Urinary bladder (tissue), 4 donors: ENCODE results near the gene TBC1D3L. TPM values are rescaled to one million over a fixed set of nuclear protein-coding genes. Genes with fewer than 3 reads are reported as not detected.
"Not testable (repeated sequence)": the region's sequence is repeated elsewhere in the genome, so short reads cannot be mapped to it uniquely, and the experiment has no call there.

Experiments used
- DNase-seq: peaks from one replicate; pipeline ENCODE4 v3.0.0-alpha.2; 2015; ENCODE audit errors: extremely low spot score
- H3K27ac ChIP-seq: one replicate; pipeline ENCODE4 v1.5.1; 2013; ENCODE audit warnings: low read depth, mild to moderate bottlenecking, moderate library complexity
- H3K36me3 ChIP-seq: one replicate; pipeline ENCODE4 v1.6.1; 2013; ENCODE audit warnings: mild to moderate bottlenecking, moderate library complexity; ENCODE audit not compliant: insufficient read depth
- H3K4me1 ChIP-seq: one replicate; pipeline ENCODE4 v1.6.1; 2013; ENCODE audit warnings: mild to moderate bottlenecking, moderate library complexity; ENCODE audit not compliant: insufficient read depth
- H3K4me3 ChIP-seq: one replicate; pipeline ENCODE4 v1.5.1; 2013; ENCODE audit warnings: low read depth, low read length
- WGBS: extraction: QIAGEN DNeasy Blood & Tissue Kit; methylation state at CpG from one replicate; pipeline ENCODE4 v1.1.7; 2013; 5-methylcytosine and 5-hydroxymethylcytosine counted together
- polyA plus RNA-seq: library from polyadenylated mRNA; stranded (reverse); fragments of 200-250 nt; gene quantifications from one replicate; pipeline ENCODE4 v1.2.3, GENCODE V29; 2013
- small RNA-seq: library from RNA; depleted of rRNA; stranded (forward); fragments of <200 nt; gene quantifications from one replicate; pipeline ENCODE3, GENCODE V24; 2014
- total RNA-seq: library from RNA; depleted of rRNA; stranded (reverse); fragments of >200 nt; gene quantifications from one replicate; pipeline ENCODE4 v1.2.3, GENCODE V29; 2014
- donor health status: healthy with polysubstance abuse.
- donor health status: healthy.

TBC1D3L gene
- total RNA-seq, result 3.9 TPM
- polyA plus RNA-seq, result 5.7 TPM

- DNase-seq, H3K4me3 ChIP-seq, H3K36me3 ChIP-seq, H3K4me1 ChIP-seq, H3K27ac ChIP-seq: not testable (repeated sequence)
- no CpG with 5 or more reads among the region's 11 CpGs for WGBS
These were observed at the start of gene TBC1D3L for GRCh38 chr17:37988960-37989359. Gene TBC1D3L, minus strand, starts transcription at chr17:37989060. Its CDS starts 1,540 bp downstream, at chr17:37987520.

GRCh38 chr17:38003676-38004075, 14.8 kb upstream of the TBC1D3L start, which contains the start of gene TBC1D3D:
Gene TBC1D3D, plus strand, starts transcription at chr17:38003976. Its CDS starts 1,585 bp downstream, at chr17:38005561.
- H3K27ac ChIP-seq, H3K4me1 ChIP-seq, H3K36me3 ChIP-seq, DNase-seq, H3K4me3 ChIP-seq: not testable (repeated sequence)
- no CpG with 5 or more reads among the region's 11 CpGs for WGBS

Small RNA genes within 50 kb of the gene (small RNA-seq; reads per million reads assigned to genes)
- not detected for gene RF00001

Other genes with a start within 250 kb of the TBC1D3L start
- 0.74 TPM for gene HNF1B, start 244.0 kb downstream of the TBC1D3L start, total RNA-seq
- 1.5 TPM for gene HNF1B, start 244.0 kb downstream of the TBC1D3L start, polyA plus RNA-seq
- gene TBC1D3K, start 64.6 kb downstream of the TBC1D3L start, total RNA-seq, result not detected
- not detected for gene TBC1D3K, start 64.6 kb downstream of the TBC1D3L start, polyA plus RNA-seq
- gene TBC1D3D, start 14.9 kb upstream of the TBC1D3L start, total RNA-seq, result 3.0 TPM
- 2.0 TPM for gene TBC1D3D, start 14.9 kb upstream of the TBC1D3L start, polyA plus RNA-seq
- gene TBC1D3C, start 79.6 kb upstream of the TBC1D3L start, total RNA-seq, result 1.0 TPM
- 1.9 TPM for gene TBC1D3C, start 79.6 kb upstream of the TBC1D3L start, polyA plus RNA-seq
- 0.26 TPM for gene TBC1D3E, start 138.9 kb upstream of the TBC1D3L start, total RNA-seq
- 0.06 TPM for gene TBC1D3E, start 138.9 kb upstream of the TBC1D3L start, polyA plus RNA-seq
- gene TBC1D3, start 203.5 kb upstream of the TBC1D3L start, total RNA-seq, result not detected
- 0.06 TPM for gene TBC1D3, start 203.5 kb upstream of the TBC1D3L start, polyA plus RNA-seq